Kidney tubule cell (primary cell): ENCODE measurements around the gene CPVL.

Experiments
- DNase-seq: peaks from one replicate; pipeline ENCODE4 v3.0.0-alpha.2; 2018; ENCODE audit warnings: low spot score

CPVL gene

DNA sequence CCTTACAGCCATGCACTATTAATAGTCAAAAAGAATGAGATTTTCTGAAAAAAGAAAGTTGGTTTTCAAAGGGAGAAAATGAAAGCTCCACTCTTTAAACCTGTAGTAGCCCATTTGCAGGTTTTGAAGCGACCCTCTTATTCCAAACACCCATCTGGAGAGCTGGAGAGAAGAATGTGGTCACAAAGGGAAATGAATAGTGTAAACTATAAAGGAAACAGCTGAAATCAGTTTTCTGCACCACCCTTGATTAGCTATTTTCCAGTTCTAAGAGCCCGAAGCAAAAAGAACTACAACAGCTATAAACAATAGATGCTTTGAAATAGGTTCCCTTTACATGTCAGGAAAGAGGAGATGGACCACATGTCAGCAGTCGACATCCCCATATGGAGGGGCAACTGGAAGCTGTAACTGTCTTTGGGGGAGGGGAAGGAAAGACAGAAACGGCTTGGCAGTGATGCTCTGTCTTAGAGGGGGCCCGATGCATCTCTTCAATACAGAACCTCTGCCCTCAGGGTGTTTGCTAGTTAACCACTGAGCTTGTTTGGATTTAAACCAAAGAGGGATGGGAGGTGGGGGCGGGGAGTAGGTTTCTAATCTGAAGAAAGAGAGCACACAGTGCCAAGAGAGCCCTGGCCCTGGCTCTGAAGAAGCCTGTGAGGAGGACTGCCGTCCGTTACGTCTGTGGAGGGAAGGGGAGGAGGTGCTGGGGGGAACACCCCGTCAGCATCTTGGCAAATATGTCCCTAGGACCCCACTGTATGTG, 55.3 kb downstream of the CPVL start:
- no peak for DNase-seq

DNA sequence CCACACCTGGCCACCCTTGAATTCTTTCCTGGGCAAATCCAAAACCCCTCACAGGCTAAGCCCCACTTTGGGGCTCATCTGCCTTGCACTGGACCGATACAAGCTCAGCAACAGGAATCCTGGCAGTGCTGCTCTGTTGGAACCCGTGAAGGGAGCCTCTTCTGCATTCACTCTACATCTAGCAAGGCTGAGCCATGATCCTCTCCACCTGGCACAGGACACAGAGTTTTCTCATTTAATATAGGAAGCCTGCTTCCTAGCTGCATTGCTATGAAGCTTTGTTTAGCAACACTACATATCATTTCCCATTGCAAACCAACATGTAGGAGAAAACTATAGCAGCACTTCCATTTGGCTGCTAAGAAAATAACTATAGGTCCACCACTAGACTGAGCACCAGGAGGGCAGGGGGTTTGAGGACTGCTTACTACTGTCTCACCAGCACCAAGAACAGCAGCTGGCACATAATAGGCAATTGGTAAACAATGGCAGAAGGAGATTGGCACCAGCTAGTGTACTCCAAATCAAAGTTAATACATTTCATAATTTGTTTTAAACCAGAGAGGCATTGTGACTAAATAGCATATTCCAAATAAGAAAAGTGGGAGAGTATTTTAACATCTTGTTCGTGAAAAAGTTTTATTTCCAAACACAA, 56.1 kb downstream of the CPVL start:
- DNase-seq: no peak

DNA sequence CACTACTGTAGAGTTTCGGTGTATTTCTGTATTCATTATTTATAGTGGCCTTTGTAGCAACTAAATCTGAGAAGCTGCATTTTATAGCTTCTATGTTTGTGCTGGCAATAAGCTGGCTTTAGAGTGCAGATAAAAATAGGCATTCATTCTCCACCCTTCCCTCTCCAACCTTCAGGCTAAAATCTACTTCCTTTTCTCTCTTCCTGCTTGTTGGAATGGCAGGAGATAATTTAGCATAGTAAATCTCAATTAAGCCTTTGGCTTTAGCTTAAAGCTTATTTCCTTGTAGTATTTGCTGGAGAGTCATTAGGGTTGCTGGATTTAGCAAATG, 58.5 kb downstream of the CPVL start:
- no peak for DNase-seq

DNA sequence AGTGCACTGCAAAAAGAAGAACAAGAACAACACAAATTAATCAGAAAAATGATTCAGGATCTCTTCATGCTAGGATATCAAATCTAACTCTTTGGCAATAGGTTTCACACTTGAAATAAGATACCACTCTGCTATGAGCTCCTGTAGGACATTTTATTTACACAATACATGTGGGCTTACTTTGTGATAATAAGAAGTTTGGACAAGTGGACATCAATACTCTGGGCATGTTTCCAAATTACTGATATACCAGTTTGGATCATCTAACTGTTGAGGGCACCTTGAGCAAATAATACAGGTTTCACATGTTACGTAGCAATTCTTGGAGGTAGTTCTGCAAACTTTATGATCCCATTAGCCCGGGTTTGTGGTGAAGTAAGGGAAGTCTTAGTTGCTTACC, 59.8 kb downstream of the CPVL start:
- no peak for DNase-seq

DNA sequence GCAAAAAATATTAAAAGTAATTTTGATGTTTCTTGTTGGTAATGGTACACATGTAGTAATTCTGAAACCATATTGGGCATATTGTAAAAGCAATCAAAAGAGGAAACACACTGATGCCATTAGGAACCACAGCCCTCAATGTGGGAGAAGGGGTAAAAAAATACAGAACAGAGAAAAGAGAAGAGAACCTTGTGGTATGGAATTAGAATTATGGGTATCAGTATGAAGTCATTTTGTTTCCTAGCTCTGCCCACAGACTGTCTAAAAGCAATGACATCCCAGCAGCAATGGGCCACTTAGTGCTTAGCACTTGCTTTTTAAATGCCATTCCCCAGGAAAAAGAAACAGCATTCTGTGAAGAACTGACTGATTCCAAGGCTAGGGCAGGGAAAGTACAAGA, 61.5 kb downstream of the CPVL start:
- DNase-seq: no peak

DNA sequence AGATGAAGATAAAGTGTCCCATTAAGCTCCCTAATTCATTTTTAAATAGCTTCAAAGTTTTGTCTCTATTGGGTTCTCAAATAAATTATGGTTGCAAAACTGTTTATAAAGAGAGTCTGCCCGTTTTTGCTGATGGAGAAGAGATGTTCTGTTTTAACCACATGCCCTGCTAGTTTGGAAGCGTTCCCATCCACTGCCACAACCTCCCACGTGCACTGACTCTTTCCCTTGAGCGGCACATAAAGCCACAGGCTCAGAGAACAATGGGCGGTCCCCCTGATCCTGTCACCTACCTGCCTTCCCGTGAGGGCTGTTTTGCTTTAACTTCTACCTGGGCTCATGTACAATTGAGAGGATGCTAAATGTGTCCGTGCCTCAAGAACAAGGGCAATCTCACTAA, 65.5 kb downstream of the CPVL start:
- DNase-seq: no peak

DNA sequence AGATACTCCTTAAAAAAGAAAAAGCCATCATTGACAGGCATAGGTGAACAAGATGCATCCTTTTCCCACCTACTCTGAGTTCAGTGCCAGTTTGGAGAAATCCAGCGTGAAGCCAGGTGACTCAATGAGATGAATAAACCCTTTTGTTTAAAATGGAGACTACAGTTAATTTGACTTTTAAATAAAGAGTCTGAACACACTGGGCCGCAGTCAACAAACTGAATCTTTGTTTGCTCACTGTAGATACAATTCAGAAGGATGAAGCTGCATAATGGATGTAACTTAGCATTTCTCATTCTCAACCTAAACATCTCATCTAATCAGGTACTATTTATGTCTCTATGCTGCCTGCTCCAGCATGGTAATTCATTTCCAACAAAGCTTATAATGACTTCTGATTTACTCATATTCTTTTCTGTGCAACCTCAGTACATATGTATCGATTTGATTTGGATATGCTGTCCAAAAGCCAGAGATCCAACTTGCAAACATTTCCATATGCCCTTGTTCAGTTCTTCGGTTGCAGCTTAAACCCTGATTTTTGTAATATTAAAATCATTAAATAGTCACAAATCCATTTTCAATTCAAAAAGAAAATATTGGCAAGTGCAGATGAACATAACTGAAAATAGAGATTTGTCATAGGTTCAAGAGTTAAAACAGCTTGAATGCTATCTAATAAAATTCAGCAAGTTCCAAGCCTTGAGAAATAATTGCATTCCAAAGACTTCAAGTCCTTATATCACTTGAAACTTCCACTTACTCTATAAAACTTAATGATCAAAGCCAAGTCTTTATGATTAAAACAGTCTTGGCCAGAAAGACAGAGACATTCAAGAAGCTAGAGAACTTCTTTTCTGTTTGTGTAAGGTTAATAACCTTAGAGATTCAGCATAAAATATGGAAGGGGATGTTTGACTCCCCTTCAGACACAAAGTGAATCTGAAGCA, 67.8 kb downstream of the CPVL start:
- DNase-seq: no peak

DNA sequence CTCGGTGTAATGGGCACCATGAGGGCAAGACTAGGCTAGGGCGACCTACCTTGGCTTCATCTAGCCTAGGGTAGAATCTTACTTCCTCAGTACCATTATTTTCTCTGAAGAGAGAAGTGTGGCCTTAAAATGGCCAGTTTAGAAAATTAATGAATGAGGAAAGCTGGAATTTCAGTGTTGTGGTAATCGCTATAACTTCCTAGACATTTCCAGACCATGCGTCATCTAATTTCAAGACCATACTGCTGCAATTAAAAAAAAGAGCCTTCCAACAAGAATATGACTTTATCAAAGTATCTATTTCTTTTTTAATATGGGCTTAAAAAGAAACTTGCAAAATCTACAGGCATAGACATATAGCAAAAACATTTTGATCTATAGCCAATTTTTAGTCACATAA, 68.5 kb downstream of the CPVL start:
- DNase-seq: no peak

DNA sequence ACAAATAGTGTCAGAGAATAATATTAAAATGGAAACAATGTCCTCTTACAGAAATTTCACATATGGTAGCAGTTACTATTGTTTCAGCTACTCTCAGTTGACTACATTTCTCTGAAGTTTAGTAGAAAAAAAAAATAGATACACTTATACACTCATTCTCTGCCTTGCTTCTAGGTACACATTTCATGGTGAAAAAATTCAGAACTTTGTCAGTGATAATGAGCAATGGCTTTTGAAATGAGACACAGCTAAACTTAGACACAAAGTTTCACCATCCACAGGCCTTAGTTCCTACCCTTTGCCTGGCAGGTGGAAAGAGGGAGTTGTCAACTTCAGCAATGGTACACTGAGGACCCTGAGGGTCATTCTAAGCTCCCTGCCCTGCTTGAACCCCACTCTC, 69.2 kb downstream of the CPVL start:
- no peak for DNase-seq

DNA sequence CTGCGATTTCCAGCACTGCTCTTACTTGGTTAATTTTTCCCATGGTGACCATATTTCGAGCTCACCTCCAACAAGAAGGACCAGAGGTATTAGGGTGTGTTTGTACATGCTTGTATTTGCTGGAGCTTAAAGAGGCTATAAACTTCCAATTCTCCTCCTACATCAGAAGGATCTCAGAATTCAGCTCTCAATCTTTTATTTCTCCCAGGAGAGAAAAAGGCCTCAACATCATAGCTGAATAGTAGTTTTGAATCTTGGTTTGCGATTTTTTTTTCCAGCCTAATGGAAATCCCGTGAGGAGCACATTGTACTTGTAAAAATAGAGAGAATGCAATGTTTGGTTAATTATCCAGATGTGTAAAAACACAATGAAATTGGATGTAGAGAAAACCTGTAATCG, 69.7 kb downstream of the CPVL start:
- no peak for DNase-seq

DNA sequence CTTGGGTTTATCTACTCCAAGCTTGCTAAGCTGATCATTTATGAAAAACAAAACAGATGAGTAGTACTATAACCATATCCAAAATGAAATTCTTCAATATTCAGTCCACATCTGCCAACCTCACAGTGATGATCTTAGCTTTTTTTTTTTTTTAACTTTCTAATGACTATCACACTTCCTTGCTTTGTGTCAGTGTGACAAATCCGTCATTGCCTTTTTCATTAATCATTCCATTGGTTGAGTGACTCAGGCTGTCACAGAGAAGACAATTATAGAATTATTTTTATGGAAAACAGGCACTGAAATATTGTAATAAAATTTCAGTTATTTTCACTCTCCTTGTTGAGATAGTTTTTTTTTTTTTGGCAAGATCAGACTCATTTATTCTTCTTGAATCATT, 70.7 kb downstream of the CPVL start:
- DNase-seq: peak; percentile 11

DNA sequence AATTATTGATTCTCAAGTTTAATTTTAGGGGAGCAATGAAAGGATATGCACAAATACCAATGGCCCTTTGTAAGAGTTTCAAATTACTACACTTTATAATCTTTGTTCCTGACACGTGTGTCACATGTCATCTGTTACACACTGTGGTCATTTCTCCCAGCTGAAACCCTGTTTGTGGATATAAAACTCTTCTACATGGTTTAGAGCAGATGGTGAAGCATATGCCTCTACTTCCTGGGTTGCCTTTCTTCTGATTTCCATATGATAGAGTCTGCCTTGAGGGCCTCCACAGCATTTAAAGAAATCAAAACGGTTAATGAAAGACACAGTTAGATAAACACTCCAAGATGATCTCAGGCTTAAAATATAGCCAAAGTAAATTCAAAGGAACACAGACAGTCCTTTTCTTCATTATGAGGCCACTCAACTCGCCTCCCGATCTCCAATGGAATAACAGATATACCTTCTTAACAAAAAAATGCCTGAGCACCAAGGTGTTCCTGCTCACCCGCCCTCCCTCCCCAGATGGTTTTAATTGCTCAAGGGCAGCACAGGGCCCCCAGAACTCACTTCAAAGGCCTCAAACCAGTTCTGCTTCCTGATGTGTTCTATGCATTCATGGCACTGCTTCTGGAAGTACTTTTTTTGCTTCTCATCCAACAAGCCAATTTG, 75.0 kb downstream of the CPVL start:
- no peak for DNase-seq

DNA sequence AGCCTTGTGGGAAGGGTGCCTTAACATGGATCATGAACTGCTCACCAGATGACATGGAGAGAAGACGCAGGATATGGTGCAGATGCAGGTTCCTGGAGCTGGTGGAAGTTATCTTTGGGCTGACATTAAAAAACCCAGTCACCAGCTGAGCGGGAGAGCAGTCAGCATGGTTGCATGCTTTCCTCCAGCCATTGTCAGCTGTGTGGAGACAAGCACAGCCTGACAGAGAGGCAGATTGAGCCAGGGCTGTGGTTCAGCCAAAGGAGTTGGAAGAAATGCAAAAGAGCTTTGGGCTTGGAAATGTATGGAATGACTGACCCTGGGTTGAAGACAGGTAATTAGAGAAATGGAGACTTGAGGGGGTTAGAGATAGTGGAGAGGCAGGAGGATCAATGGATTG, 79.7 kb downstream of the CPVL start:
- no peak for DNase-seq

DNA sequence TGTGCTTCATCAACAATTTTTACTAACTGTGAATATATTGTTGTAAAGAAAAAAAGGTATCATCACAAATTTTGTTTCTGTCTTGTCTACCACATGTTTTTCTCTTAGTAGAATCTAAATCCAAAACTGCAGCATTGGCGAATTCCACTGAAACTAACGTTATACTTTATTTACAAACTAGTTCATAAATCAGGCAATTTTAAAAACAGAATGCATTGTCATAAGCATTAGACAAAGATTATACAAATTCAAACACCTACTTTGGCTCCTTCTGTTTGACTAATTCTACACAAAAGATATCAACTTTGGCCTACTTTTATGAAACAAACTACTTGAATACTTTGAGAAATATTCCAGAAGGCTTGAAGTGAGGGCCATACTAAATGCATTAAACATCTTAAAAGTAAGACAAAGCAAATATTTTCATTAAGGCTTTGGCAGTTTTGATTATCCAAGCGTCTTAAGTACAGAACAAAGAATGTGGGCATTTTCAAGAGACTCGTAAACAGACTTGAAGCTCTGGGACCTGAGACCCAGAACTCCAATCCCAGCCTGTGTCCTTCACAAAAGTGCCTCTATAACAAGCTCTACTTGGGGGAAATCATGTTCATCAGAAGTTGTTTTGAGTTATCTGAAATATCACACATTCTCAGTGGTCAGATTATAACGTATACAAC, 81.0 kb downstream of the CPVL start:
- DNase-seq: no peak

DNA sequence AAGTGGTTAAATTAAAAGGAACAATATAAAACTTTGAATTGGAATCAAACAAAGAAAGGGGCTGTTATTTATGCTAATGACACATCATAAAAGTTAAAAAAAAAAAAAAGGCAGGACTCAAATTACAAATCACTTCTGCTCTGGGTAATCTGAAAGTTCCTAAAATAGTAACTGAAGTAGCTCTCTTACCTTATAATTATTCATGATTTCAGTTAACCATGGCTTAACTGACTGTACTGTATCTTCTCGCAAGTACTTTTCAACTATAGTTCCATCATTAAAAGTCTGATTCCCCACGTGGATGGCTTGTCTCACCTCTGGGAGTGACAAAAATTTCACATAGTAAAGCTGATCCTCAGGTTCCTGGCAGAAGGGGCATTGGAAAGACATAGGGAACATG, 82.5 kb downstream of the CPVL start:
- no peak for DNase-seq

DNA sequence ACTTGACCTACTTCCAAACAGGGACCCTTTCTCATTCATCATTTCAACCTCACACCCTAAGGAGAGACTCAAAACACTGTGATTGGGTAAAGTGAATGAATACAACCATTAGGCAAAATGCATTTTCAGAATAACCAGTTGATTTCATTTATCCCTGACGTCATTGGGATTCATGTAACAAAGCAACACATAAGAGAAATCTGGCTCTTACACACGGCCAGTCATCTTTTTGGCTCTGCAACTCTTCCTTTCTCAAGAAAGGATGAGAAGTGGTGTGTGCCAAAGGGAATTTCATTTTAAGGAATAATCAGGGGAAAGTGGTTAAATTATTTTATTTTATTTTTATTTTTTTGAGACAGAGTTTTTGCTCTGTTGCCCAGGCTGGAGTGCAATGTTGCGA, 83.1 kb downstream of the CPVL start:
- DNase-seq: no peak

DNA sequence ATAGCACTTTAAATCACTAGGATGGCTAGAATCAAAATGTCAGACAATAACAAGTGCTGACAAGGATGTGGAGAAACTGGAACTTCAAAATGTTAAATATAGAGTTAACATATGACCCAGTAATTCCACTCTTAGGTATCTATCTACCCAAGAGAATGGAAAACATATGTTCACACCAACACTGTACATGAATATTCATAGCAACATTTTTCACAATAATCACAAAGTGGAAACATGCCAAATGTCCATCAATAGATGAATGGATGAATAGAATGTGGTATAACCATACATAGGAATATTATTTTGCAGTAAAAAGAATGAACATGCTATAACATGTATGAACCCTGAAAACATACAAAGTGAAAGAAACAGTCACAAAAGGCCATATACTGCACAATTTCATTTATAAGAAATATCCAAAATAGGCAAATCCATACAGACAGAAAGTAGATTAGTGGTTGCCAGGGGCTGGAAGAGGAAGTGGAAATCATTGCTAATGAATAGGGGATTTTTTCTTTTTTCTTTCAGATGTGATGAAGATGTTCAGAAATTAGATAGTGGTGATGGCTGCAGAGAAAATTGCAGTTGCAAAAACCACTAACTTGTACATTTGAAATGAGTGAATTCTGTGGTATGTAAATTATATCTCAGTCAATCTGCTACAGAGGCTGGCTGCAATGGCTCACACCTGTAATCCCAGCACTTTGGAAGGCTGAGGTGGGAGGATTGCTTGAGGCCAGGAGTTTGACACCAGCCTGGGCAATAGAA, 93.0 kb downstream of the CPVL start:
- no peak for DNase-seq

DNA sequence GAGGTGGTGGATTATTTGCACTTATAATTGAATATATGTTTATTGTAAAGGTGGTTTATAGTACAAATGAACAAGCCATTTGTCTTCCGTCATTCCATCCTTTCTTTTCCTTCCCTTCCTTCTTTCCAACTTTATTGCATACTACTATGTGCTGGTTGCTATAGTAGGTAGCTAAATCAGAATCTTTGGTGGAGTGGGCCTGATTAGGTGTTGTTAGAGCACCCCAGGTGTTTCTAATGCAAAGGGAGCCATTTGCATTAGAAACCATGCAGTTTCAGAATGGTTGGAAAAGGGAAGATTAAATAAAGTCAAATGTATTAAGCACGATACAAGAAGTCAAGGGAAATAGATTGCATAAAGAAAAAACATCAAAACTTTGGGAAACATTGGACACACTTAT, 99.4 kb downstream of the CPVL start:
- DNase-seq: no peak

DNA sequence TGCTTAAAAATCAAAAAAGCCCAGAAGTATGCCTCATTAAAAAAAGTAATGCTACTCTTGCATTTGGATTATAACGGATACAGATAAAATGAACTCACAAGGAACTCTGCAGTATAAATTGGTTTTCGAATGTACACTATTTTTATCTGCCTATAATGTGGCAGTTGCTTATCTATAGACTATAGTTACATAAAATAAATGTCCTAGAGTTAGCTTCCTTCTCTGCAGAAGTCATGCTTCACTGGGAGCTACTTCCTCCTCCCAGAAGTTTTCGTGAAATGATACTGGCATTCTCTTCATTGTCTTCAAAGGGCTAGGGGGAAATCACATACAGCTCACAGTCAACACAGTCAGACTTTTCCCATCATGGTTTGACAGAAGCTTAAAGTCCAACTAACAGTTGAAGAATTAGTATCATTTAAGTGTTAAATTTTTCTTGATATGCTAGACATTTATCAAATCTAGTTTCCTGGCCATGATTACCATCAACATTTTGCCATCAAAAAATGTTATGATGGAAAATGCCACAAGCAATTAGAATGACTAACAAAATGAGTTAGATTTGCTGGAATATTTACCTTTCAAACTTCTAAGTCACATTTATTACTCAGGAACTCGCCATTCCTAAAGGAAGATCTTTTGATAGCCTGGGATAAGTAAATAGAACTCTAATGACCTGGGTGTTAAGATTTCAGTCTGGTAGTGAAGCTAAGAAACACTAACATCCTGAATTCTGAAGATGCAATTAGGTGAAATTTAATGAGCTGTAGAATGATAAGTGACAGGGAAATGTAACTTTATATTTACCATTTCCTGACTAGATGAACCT, 100.9 kb downstream of the CPVL start:
- peak; percentile 4 for DNase-seq

DNA sequence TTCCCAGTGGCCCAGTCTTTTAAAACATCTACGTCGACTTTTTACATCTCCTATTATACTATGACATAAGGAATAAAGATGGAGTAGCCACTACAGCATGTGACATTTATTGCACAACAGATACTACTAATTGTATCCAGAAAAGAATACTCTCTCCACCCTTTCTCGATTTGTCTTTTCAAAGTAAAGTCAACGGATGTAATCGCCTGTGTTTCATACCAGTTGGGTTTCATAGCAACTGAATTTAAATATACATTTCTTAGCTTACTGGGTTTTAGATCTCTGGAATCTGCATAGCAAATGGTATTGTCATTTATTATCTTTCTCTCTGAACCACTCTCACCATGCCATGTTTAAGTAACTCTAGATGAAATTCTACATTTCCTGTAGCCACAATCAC, 101.8 kb downstream of the CPVL start:
- no peak for DNase-seq
